ENCODE results near the gene LIN28A.

DNA sequence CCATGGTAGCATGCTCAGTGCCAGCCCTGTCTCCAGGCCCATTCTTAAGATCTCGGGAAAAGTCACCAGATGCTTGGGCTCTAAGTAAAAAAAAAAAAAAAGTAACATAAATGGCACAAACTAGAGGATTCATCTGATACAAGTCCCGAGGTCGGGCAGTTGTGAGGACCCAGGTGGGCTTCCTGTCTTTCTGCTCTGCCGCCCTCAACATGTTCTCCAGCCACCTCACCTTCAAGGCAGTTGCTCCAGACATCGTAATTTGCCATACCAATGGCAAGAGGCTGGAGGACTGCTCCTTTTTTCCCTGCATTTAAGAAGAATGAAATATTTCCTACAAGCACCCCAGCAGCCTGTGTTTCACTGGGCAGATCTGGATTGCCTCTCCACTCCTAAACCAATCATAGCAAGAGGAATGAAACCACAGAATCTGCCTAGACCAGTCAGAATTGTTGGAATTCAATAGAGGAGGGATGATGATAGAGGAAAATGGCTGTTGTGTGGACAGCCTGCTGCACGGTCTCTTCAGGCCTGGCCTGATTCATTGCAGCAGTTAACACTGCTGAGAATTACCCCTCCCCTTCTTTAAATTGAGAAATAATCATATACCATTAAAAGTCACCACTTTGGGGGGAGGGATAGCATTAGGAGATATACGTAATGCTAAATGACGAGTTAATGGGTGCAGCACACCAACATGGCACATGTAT lies 67.0 kb downstream of the LIN28A start:
- TF ChIP-seq, protein P1, sequence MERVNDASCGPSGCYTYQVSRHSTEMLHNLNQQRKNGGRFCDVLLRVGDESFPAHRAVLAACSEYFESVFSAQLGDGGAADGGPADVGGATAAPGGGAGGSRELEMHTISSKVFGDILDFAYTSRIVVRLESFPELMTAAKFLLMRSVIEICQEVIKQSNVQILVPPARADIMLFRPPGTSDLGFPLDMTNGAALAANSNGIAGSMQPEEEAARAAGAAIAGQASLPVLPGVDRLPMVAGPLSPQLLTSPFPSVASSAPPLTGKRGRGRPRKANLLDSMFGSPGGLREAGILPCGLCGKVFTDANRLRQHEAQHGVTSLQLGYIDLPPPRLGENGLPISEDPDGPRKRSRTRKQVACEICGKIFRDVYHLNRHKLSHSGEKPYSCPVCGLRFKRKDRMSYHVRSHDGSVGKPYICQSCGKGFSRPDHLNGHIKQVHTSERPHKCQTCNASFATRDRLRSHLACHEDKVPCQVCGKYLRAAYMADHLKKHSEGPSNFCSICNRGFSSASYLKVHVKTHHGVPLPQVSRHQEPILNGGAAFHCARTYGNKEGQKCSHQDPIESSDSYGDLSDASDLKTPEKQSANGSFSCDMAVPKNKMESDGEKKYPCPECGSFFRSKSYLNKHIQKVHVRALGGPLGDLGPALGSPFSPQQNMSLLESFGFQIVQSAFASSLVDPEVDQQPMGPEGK (CRISPR knock-in tag; IDR thresholded peaks at IDR 0.05; ENCODE audit: borderline replicate concordance), result no peak
- no peak for TF ChIP-seq GLIS3 (CRISPR knock-in tag; IDR thresholded peaks at IDR 0.05)
- TF ChIP-seq TCF4 (CRISPR knock-in tag; IDR thresholded peaks at IDR 0.05; ENCODE audit: borderline replicate concordance), result no peak
- no peak for TF ChIP-seq RARB (CRISPR knock-in tag; IDR thresholded peaks at IDR 0.05)
- TF ChIP-seq ZNF8 (CRISPR knock-in tag; IDR thresholded peaks at IDR 0.05), result no peak
- TF ChIP-seq, protein P2, sequence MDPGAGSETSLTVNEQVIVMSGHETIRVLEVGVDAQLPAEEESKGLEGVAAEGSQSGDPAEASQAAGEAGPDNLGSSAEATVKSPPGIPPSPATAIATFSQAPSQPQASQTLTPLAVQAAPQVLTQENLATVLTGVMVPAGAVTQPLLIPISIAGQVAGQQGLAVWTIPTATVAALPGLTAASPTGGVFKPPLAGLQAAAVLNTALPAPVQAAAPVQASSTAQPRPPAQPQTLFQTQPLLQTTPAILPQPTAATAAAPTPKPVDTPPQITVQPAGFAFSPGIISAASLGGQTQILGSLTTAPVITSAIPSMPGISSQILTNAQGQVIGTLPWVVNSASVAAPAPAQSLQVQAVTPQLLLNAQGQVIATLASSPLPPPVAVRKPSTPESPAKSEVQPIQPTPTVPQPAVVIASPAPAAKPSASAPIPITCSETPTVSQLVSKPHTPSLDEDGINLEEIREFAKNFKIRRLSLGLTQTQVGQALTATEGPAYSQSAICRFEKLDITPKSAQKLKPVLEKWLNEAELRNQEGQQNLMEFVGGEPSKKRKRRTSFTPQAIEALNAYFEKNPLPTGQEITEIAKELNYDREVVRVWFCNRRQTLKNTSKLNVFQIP (CRISPR knock-in tag; IDR thresholded peaks at IDR 0.05; ENCODE audit: borderline replicate concordance, low read depth), result no peak
- no peak for TF ChIP-seq OSR1 (CRISPR knock-in tag; IDR thresholded peaks at IDR 0.05)
- TF ChIP-seq, protein P3, sequence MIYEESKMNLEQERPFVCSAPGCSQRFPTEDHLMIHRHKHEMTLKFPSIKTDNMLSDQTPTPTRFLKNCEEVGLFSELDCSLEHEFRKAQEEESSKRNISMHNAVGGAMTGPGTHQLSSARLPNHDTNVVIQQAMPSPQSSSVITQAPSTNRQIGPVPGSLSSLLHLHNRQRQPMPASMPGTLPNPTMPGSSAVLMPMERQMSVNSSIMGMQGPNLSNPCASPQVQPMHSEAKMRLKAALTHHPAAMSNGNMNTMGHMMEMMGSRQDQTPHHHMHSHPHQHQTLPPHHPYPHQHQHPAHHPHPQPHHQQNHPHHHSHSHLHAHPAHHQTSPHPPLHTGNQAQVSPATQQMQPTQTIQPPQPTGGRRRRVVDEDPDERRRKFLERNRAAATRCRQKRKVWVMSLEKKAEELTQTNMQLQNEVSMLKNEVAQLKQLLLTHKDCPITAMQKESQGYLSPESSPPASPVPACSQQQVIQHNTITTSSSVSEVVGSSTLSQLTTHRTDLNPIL (CRISPR knock-in tag; IDR thresholded peaks at IDR 0.05; ENCODE audit: low read depth), result no peak
- TF ChIP-seq ARNTL (CRISPR knock-in tag; IDR thresholded peaks at IDR 0.05; ENCODE audit: borderline replicate concordance, low read depth), result no peak
- TF ChIP-seq, protein P4, sequence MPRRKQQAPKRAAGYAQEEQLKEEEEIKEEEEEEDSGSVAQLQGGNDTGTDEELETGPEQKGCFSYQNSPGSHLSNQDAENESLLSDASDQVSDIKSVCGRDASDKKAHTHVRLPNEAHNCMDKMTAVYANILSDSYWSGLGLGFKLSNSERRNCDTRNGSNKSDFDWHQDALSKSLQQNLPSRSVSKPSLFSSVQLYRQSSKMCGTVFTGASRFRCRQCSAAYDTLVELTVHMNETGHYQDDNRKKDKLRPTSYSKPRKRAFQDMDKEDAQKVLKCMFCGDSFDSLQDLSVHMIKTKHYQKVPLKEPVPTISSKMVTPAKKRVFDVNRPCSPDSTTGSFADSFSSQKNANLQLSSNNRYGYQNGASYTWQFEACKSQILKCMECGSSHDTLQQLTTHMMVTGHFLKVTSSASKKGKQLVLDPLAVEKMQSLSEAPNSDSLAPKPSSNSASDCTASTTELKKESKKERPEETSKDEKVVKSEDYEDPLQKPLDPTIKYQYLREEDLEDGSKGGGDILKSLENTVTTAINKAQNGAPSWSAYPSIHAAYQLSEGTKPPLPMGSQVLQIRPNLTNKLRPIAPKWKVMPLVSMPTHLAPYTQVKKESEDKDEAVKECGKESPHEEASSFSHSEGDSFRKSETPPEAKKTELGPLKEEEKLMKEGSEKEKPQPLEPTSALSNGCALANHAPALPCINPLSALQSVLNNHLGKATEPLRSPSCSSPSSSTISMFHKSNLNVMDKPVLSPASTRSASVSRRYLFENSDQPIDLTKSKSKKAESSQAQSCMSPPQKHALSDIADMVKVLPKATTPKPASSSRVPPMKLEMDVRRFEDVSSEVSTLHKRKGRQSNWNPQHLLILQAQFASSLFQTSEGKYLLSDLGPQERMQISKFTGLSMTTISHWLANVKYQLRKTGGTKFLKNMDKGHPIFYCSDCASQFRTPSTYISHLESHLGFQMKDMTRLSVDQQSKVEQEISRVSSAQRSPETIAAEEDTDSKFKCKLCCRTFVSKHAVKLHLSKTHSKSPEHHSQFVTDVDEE (CRISPR knock-in tag; IDR thresholded peaks at IDR 0.05), result no peak
- no peak for TF ChIP-seq ZNF70 (CRISPR knock-in tag; IDR thresholded peaks at IDR 0.05)
- TF ChIP-seq ZNF565 (CRISPR knock-in tag; conservative IDR thresholded peaks at IDR 0.05; ENCODE audit: low read depth), result no peak
- no peak for TF ChIP-seq ZFP3 (CRISPR knock-in tag; IDR thresholded peaks at IDR 0.05)
